Activated CD8-positive, alpha-beta memory T cell treated with anti-CD3 and anti-CD28 coated beads for 1 hour (primary cell): ENCODE results near the gene SHTN1.

Source experiments
- DNase-seq, 2 donors: peaks; one replicate each; pipeline ENCODE4 v3.0.0-alpha.2; 2020; ENCODE audit warnings: low read depth in 1 of 2; ENCODE audit errors: extremely low read depth in 1 of 2

The SHTN1 gene, protein sequence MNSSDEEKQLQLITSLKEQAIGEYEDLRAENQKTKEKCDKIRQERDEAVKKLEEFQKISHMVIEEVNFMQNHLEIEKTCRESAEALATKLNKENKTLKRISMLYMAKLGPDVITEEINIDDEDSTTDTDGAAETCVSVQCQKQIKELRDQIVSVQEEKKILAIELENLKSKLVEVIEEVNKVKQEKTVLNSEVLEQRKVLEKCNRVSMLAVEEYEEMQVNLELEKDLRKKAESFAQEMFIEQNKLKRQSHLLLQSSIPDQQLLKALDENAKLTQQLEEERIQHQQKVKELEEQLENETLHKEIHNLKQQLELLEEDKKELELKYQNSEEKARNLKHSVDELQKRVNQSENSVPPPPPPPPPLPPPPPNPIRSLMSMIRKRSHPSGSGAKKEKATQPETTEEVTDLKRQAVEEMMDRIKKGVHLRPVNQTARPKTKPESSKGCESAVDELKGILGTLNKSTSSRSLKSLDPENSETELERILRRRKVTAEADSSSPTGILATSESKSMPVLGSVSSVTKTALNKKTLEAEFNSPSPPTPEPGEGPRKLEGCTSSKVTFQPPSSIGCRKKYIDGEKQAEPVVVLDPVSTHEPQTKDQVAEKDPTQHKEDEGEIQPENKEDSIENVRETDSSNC

DNA sequence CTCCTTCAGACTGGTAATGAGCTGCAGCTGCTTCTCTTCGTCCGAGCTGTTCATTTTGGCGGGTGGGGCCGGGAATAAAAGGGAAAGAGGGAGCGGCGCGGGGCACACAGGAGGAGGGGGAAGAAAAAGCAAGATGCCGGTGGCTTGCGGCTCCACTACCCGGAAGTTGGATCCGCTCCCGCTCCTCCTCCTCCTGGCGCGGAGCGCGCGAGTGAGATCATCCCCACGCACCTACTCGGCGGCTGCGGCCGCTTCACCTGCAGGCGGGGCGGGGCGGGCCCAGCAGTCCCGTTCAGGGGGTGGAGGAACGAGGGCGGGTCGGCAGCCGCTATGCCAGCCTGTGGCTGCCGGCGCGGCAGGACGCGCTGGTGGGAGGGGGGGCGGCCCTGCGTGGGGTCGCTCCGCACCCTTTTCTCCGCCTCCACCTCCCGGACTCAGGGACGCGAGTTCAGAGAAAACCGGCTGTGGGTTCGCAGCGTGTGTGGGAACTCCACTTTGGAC is at the start of gene SHTN1:
SHTN1 (minus strand) TSS at position 162 of the 501 bp plus-strand sequence; CDS start at position 54, 108 bp downstream.
- DNase-seq = peak in 1 of 2 donors; percentile 3

DNA sequence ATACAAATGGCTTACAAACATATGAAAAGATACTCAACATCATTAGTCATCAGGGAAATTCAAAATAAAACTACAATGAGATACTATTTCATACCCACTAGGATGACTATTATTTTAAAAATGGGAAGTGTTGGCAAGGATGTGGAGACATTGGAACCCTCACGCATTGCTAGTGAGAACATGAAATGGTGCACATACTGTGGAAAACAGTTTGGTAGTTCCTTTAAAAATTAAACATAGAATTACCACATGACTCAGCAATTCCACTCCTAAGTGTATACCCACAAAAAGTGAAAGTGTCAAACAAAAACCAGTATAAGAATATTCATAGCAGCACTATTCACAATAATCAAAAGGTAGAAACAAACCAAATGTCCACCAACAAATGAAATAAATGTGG is 48.5 kb upstream of the SHTN1 start:
- no peak for DNase-seq

DNA sequence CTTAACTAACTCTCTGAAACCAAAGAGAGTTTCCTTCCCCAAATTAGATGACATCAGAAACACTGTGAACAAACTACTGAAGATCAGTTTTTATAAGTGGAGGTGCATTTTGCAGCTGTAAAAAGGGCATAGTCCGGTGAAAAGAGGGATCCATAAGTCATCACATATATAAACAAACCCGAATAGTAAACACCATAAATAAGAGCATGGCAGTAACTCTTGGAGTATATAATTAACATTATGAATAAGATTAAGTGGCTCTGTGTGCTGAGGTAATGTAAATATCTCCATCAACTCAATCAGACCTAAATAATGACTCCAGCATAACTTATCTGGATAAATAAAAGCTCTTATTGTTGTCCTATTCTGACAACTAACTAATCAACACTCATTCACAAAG is 43.0 kb upstream of the SHTN1 start:
- DNase-seq = no peak

DNA sequence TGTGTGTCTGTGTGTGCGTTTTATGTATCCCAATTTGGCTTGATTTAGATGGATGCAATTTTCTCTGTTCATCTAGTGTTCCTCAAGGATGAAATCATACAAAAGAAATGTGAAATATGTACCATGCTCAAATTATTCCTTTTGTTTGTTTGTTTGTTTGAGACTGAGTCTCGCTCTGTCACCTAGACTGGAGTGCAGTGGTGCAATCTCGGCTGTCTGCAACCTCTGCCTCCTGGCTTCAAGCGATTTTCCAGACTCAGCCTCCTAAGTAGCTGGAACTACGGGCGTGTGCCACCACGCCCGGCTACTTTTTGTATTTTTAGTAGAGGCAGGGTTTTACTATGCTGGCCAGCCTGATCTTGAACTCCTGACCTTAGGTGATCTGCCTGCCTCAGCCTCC is 11.3 kb upstream of the SHTN1 start:
- no peak for DNase-seq

DNA sequence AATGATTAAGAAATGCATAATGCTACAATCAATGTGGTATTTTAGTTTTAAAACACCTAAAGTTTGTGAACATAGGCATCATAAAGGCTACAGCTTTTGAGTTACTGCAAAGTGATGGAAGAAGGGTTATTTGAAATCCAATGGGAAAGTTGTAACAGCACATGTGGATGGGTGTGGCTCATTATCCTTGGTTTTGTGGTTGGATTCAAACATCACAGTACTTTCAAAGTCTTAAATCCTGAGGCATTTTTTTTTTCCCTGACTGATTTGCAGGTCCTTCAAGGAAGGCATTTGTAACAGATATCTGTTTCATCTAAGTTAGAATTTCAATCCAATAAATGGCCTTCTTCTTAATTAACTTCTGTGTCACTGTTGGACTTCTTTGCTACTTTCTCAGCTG is 9.8 kb upstream of the SHTN1 start:
- no peak for DNase-seq

DNA sequence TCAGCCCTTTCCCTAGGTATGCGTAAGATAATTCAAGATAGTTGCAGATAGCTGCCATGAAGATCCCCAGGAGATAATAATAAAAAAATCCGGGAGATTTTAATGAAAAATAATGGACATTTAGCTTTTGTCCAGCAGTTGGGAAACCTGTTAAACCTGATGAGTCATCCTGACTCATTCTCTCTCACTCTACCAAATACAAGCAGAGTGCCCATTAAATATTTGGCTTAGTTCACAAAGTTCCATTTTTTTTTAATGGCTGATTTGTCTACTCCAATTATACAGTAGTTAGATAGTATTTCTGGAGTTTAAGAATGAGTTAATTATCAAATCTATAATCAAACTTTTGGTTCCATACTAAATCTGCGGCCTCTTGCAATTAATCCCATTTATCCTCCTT is 2.1 kb upstream of the SHTN1 start:
- no peak for DNase-seq

DNA sequence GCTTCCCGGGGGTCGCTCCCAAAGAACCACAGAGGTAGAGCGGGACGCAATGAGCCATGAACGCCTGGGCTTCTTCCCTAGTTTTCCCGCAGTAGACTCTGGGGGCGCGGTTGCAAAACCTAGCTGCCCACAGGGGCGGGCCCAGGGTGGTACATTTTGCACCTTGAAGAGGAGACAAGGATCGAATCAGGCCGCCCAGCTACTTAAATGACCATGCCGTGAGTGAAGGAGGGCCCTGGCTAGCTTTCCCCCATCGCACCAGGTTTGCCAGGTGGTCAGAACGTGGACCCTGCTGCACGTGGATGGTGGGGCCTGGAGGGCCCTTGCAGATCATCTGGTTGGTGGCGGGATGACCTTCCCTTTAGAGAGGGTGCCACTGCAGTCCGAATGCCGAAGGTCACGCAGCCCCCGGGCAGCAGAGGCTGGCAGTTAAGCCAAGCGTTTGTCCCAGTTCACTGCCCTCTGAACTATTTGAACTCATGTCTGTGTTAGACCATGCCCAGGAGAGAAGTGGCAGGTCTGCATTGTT is 604 bp upstream of the SHTN1 start:
- DNase-seq = no peak

DNA sequence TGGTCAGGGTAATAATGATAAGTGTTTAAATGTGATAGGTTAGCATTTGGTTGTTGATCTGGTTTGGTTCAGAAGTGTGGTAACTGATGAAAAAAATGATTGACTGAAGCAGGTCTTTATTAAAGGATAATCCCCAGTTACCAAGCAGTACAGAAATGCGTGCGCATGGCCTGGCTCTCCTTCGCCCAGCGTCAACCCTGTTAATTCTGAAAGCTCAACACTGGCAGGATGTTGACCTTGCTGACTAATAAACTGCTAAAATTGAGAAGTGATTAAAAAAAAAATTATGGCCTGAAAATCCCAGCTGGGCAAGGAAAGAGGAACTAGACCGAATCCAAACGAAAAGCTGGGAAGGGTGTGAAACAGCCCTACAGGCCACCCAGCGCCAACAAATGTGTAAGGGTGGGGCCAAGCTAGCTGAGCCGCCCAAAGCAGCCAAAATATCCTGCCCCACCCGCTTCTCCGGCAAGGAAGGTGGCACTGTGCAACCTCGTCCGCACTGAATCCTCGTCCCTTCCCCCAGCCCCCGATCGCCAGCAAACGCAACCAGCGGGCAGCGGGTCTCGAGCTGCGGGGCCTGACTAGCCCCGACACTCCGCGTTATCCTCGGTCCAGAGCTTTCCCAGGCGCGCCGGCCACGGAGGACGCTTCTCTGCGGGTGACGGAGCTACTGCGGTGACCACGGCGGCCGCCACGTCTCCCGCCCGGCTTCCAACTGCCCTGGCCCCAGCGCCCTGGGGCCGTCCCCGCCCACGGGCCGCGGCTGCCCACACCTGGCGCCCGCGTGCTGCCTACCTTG is 561 bp downstream of the SHTN1 start:
- no peak for DNase-seq

DNA sequence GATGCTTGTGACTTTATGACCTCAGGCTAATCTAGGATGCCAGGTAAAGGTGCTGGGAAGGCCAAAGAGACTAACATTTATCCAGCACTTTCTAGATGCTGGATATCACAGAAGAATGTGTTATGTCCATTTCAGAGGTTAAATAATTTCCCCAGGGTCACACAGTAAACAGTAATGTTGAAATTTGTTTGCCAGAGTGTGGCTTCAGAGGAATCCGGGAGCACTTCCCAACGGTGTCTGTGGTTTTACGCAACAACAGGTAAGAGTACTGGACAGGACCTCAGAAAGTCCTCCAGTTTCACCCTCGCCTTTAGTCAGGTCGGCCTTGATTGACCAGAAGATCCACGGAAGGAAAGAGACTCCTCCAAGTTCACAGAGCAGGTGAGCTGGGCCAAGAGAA is 1.7 kb downstream of the SHTN1 start:
- no peak for DNase-seq

DNA sequence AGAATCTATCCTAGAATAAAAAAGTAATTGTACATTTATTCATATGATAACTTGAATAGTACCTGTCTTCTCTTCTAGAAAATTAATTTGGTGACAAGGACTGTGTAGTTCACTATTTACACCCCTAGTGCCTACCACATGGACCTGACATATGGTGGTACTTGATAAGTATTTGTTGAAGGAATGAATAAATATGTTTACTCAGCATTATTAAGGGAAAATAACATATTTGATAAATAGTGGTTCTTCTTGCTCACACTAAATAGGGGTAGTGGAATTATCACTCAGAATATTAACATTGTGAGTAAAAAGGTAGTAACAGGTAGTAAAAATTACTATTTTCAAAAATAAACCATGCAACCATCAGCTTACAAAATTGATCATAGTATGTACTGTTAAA is 2.8 kb downstream of the SHTN1 start:
- DNase-seq = no peak

DNA sequence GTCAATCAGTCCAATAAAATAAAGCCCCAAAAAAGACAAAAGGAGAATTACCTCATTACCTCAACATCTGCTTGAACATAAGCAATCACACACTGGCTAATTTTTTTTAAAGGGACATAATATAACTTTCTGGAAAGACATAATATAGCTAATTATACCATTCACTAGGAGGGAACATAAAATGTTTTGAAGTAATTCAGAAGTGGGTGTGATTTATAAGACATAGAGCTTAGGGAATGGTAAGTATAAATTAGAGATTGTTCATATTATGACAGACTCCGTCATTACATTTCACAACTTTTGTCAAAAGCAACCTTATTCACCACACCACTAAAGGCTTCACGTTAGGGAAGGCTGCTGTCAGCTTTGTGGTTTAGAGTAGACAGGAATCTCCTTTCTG is 3.8 kb downstream of the SHTN1 start:
- DNase-seq = no peak

DNA sequence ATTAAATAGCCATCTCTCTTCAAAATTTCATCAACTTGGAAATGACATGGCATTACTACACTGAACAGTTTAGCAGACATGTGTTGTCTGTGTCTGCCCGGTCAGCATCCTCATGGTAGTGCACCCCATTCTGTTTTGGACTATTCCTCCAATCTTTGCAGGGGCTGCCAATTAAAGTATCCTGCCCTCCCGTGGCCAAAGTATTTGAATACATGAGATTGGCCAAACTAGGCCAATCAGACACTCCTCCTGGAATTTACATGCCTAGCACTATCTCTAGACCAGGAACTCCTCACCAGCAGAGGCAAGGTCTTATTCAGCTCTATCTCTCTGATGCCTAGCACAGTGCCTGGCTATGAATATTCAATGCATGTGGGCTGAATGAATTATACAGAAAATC is 4.4 kb downstream of the SHTN1 start:
- DNase-seq = no peak

DNA sequence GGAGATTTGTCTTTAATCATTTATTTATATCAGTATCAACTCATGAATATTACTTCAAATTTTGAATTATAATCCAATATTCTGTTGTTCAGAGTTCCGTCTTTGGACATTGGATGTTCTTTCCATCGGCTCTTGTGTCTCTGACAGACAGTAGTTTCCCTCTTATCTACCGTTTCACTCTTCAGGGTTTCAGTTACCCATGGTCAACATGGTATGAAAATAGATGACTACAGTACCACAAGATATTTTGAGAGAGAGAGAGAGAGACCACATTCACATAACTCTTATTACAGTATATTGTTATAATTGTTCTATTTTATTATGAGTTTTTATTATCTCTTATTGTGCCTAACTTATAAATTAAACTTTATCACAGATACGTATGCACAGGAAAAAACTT is 6.8 kb downstream of the SHTN1 start:
- DNase-seq = no peak

DNA sequence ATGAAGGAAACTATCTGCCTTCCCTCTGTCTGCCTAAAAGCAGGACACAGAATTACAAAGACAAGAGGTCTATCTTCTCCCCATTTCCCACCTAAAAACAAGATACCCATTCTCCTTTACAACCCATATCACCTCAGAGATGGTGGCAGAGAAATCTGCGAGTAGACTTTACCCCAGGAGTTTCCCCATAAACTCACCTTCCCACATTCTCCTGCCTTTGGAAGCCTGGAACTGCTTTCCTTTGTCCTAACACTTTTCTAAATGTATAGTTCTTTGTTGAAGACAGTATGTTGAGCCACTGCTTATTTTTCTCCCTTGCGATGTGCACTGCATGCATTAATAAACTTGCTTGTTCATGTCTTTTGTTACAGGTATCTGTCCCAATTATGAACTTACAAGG is 8.0 kb downstream of the SHTN1 start:
- no peak for DNase-seq

DNA sequence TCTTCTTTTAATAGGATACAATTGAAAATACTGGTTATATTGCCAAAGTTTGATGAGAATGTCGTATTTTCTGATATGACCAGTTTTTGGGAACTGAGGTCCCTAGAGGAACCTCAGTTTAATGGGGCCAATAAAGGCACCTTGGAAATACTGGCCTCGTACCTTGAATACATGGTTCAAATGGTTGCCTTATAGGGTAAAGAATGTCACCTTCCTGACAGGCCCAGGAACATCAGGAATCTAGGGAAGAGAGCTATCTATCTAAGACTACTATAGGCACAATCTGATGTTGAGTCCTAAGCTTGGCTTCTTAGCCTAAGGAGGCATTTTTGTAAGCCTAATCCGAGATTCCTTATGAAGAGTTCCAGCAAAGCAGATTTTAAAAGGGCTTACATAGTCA is 9.3 kb downstream of the SHTN1 start:
- no peak for DNase-seq

DNA sequence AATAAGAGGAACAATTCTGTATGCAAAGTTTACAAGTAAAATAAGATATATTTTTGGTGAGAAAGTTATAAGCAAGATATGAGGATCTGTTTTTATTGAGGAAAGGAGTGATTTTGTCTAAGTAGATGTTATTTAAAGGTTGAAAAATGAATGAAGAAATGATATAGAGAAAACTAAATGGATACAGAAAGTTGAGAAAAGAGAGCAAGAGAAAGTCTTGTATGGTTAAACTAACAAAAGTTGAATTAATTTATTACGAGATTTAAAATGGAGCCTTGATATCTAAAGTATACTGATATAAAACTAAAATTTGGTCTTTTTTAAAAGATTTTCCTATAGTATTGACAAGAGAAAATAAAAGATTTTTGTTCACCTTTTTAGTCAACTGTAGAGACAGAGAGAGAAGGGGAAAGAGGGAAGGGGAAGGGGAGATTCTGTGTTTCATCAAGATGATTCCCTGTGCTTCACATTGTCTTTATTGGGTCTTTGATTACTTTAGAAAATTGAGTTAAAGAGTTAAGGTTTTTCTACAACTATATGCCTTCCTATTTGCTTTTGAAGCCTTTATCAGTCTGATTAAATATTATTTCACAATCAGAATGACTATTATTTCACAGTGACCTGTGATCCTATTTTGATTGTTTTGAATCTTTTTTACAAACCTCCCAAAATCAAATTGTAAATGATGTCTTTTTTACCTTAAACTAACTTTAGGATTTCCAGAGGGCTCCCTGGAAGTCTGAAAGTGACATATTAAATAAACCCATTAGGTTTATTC is 10.7 kb downstream of the SHTN1 start:
- no peak for DNase-seq

DNA sequence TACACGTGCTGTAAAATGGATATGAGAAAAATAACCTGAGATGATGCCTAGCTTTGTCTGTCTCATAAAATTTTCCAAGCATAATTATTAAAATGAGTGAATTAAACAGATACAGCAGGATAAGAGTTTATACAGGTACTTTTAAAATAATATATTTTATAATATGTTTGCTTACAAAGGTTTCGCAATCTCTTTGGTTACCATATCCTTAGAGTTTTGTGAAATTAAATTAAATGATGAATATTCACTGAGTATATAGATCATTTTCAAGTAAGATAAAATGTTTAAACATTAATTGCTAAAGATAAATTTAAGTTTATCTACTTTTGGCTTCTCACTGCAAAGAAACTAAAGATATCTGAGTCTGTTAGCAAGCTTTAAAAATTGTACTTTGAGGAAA is 11.4 kb downstream of the SHTN1 start:
- DNase-seq = no peak

DNA sequence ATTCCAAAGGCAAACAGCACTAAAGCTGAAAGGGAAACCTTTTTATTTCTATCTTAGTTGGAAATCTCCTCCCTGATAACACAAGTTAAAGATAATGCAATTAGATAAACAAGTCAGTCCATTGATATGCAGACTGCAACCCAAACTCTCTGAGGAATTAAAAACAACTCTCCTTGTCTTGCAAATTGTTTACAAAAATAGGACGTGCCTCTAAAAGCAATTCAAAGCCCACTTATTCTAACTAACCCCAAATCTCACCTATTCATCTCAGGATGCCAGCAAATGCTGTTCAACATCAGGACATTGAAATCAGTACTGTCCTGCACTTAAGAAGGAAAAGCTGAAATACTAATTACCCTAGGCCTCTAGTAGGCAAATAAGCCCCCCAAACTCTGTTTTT is 12.8 kb downstream of the SHTN1 start:
- no peak for DNase-seq

DNA sequence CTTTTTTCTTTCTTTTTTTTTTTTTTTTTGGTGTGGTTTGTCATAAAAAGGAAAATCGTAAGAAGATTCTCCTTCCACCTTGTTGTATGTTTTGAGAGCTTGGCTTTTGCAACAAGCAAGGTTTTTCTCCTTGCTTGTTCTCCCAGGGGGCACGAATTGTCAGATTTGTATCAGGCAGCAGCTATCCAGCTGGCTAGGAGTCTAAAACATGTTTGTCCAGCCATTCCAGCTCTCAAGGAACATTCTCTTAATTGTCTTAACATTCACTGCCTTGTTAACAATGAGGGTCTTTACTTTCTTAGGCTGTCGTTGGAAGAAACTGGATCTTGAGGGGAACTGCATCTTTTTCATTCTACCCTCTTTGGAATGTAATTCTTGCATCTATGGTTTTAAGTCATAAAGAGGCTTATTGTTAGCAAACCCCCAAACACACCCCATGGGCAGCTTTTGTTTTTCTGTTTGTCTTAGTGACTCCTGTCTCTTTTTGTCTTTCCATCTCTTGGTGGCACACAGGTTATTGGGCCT is 14.6 kb downstream of the SHTN1 start:
- no peak for DNase-seq

DNA sequence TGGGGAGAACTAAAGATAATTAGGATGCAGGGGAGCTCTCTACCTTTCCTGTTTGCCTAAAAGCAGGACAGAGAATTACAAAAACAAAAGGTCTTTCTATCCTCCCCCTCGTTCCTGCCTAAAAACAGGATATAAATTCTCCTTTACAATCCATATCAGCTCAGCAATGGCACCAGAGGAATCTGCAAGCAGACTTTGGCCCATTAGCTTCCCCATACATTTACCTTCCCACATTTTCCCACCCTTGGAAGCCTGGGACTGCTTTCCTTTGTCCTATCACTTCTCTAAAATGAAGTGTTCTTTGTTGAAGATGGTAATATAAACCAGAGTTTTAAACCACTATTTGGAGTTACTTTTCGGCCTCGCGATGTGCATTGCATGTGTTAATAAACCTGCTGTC is 15.5 kb downstream of the SHTN1 start:
- no peak for DNase-seq
